22Rv1 (cell line): ENCODE measurements around the gene CNEP1R1.
"Not testable (repeated sequence)": the region's sequence is repeated elsewhere in the genome, so short reads cannot be mapped to it uniquely, and the experiment has no call there.

Experiments
- H3K27ac ChIP-seq: fragments of 450-650 bp; 2 replicates; pipeline ENCODE4 v1.5.1; 2017
- CTCF ChIP-seq: fragments of 450-650 bp; IDR thresholded peaks from 2 replicates; pipeline ENCODE4 v1.5.1; 2017; ENCODE audit warnings: mild to moderate bottlenecking
- ZFX ChIP-seq: fragments of 450-650 bp; IDR thresholded peaks from 2 replicates; pipeline ENCODE4 v1.6.1; 2017; ENCODE audit warnings: antibody characterized with exemption, borderline replicate concordance

The CNEP1R1 gene

GRCh38 chr16:50002190-50002589 lies 22.8 kb upstream of the CNEP1R1 start:
- TF ChIP-seq ZFX, result no peak
- no peak for TF ChIP-seq CTCF
- H3K27ac ChIP-seq, result no peak overlapping the region

- no peak overlapping the region for H3K27ac ChIP-seq
- TF ChIP-seq CTCF, result no peak
- no peak for TF ChIP-seq ZFX
Measured at GRCh38 chr16:50004239-50004638, 20.8 kb upstream of the CNEP1R1 start.

GRCh38 chr16:50006964-50007363 lies 18.1 kb upstream of the CNEP1R1 start:
- no peak overlapping the region for H3K27ac ChIP-seq
- TF ChIP-seq CTCF (no peak), ZFX (no peak)

- TF ChIP-seq ZFX (no peak), CTCF (no peak)
- H3K27ac ChIP-seq, result no peak overlapping the region
Measured at GRCh38 chr16:50007744-50008143, 17.3 kb upstream of the CNEP1R1 start.

GRCh38 chr16:50010212-50010611 lies 14.8 kb upstream of the CNEP1R1 start:
- no peak overlapping the region for H3K27ac ChIP-seq
- TF ChIP-seq CTCF, result no peak
- TF ChIP-seq ZFX, result no peak

- no peak overlapping the region for H3K27ac ChIP-seq
- TF ChIP-seq ZFX (no peak), CTCF (no peak)
Measured at GRCh38 chr16:50011707-50012106, 13.3 kb upstream of the CNEP1R1 start.

GRCh38 chr16:50012182-50012581 lies 12.8 kb upstream of the CNEP1R1 start:
- H3K27ac ChIP-seq, result no peak overlapping the region
- TF ChIP-seq ZFX (no peak), CTCF (no peak)

GRCh38 chr16:50014211-50014610 lies 10.8 kb upstream of the CNEP1R1 start:
- not testable (repeated sequence) for H3K27ac ChIP-seq
